Fibroblast of lung (primary cell): Measurements from ENCODE around the gene SCN2A.

Experiments used
- EZH2 ChIP-seq: IDR thresholded peaks from 2 replicates; pipeline ENCODE4 v1.5.1; 2012; ENCODE audit warnings: low read length, control low read depth, mild to moderate bottlenecking; ENCODE audit errors: missing control alignments
- TF ChIP-seq, protein P1 (sequence below), 2 donors: IDR thresholded peaks in 1 of 2; conservative IDR thresholded peaks in 1 of 2; 1 replicate in 1 of 2; 2 replicates in 1 of 2; pipeline ENCODE4 v1.5.1; 2011 to 2012; ENCODE audit warnings: low read length in 2 of 2, control low read depth in 1 of 2, inconsistent platforms in 1 of 2, low read depth in 1 of 2, mild to moderate bottlenecking in 1 of 2

DNA sequence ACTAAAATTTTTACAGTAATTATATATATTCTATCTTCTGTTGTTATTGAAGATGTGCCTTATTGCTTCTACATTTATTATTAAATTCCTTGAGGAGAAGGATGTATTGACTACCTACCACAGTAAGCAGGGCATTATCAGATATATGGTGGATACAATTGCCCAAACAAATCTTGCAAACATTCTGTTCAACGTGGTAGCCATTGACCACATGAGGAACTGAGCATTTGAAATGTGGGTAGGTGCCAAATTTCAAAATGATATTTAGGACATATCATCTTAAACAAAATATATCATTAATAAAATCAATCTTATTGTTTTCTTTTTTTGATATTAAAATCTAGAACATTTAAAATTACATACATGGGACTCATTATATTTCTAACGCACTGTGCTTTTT, 46.5 kb upstream of the SCN2A start:
- TF ChIP-seq, protein P1, sequence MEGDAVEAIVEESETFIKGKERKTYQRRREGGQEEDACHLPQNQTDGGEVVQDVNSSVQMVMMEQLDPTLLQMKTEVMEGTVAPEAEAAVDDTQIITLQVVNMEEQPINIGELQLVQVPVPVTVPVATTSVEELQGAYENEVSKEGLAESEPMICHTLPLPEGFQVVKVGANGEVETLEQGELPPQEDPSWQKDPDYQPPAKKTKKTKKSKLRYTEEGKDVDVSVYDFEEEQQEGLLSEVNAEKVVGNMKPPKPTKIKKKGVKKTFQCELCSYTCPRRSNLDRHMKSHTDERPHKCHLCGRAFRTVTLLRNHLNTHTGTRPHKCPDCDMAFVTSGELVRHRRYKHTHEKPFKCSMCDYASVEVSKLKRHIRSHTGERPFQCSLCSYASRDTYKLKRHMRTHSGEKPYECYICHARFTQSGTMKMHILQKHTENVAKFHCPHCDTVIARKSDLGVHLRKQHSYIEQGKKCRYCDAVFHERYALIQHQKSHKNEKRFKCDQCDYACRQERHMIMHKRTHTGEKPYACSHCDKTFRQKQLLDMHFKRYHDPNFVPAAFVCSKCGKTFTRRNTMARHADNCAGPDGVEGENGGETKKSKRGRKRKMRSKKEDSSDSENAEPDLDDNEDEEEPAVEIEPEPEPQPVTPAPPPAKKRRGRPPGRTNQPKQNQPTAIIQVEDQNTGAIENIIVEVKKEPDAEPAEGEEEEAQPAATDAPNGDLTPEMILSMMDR (conservative IDR thresholded peaks at IDR 0.05 in 1 of 2, IDR thresholded peaks at IDR 0.05 in 1 of 2; ENCODE audit: low read depth in 1 of 2, low read length in 2 of 2): no peak
- no peak for TF ChIP-seq EZH2
